ENCODE results near the gene SIN3A. TPM values are rescaled to one million over a fixed set of nuclear protein-coding genes. Genes with fewer than 3 reads are reported as not detected.
"Not testable (repeated sequence)": the region's sequence is repeated elsewhere in the genome, so short reads cannot be mapped to it uniquely, and the experiment has no call there.

SIN3A gene
- total RNA-seq, 1 experiment from 2014 or later = 68.5 TPM

DNA sequence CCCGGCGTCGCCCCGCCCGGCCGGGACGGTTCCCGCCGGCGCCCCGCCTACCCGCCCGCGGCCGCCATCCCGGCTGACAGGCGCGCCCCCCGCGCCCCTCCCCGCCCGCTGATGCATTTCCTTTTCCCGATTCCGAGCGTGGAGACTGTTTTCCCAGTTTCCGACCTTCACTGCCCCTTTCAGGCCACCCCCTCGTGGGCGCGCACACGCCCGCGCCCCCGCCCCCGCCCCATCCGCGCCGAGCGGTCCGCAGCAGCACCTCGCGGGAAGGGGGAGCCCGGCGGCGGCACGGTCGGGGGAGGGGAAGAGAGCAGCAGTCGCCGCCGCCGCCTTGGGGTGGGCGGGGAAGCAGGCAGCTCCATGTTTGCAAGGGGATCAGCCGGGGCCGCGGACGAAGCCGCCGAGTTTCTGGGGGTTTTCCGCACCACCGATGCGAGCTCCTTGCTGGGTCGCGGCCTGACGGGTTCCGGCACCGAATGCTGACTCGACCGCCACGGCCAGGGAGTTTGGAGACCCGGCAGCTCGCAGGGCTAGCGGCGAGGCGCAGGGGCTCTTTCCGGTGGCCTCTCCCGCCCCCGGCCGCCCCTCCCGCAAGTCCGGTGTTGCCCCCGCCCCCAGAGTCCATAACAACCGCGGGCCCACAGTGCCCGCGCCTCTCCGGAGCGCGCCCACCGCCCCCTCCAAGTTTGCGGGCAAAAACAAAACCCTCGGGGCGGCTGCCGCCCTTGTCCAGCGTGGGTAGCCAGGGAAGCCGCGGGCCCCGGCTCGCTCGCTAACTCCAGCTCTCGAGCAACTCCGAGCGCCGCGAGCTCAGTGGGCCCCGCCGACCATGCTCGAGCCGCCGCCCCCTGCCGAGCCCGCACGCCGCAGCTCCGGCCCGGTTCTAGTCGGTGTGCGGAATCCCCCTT lies 3.2 kb upstream of the SIN3A start:
- peak; percentile 28 to 70 for DNase-seq
- no peaks in the 10 kb centered on the region for H3K4me1 ChIP-seq
- no peaks in the 10 kb centered on the region for H3K27me3 ChIP-seq
- H3K9me3 ChIP-seq (replicated peaks) = no peaks in the 10 kb centered on the region
- H3K27ac ChIP-seq = peak overlapping the region; percentile 49
- H3K36me3 ChIP-seq = no peaks in the 10 kb centered on the region
- peak overlapping the region; percentile 77 for H3K4me3 ChIP-seq

DNA sequence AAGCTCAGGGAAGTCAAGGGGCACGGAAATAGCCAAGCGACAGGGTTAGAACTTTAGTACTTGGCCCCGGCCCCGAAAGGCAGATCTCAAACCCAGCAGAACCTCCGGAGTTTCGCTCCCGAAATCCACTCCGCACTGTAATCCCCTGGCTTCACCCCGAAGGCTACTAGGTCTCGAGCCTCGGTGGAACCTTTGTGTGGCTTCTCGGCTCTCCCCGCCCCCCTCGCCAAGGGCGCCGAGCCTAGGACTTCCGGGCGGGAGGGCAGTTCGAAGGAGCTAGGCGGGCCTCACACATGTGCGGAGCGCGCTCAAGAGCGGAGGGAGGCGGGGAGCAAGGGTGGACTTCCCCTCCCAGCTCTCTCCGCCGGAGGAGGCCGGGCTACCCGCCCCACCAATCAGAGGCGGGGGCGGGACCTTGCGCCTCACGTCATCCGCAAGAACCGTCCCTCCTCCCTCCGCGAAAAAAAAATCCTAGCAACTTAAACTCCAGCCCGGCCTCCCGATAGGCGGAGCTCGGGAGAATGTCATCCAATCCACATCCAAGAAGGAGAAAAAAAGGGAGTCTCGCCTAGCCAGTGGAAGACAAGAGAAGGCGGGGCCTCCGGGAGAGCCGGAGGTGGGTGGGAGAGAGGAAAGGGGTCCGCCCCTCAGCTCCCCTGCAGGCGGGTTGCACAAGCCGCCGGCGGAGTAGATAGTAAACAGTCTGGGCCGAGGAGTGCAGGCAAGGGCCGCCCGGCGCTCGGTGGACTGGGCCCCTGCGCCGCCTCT lies 2.4 kb upstream of the SIN3A start:
- peak overlapping the region; percentile 77 for H3K4me3 ChIP-seq
- H3K9me3 ChIP-seq (replicated peaks) = no peaks in the 10 kb centered on the region
- H3K27me3 ChIP-seq = no peaks in the 10 kb centered on the region
- H3K27ac ChIP-seq = peak overlapping the region; percentile 91
- H3K4me1 ChIP-seq = no peaks in the 10 kb centered on the region
- peak; percentile 98 to 99 for DNase-seq
- H3K36me3 ChIP-seq = no peaks in the 10 kb centered on the region

DNA sequence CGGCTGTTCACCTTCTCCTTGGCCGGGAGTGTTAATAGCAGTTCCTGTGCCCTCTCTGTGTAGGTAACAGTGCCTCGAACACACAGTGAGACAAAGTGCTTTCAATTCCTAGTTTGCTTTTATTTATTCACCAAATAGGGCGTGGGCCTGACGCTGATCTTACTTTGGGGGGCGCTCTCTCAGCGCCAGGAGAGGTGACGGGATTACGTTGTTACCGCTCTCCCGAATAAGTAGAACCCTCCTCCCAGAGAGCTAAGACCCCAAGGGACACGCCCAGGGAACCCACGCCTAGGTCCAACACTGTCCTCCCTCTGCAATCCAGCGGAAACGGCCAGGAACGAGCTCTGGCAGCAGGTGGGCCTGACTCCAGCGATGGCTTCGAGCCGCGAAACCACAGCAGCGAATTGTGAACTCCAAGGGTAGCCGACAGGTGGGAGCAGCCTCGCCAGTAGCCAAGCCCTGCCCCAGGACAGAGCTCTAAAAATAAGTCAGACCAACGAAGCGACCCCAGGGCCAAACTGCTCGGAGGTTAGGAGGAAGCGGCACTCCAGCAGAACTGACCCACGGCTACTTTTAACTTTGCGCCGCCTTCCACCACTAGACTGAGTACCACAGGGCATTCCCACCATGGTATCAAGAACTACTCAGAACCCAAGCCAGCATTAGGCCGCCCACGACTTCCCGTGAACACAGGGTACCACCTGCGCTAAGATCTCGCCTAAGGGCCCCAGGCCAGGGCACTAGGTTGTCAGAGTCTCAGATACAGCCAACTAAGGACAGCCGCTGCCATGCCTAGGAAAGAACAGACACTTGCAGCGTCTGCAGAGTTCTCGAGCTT lies 1.6 kb upstream of the SIN3A start:
- DNase-seq = peak; percentile 88 to 91
- peak overlapping the region; percentile 91 for H3K27ac ChIP-seq
- H3K9me3 ChIP-seq (replicated peaks) = no peaks in the 10 kb centered on the region
- H3K4me3 ChIP-seq = peak overlapping the region; percentile 77
- no peaks in the 10 kb centered on the region for H3K27me3 ChIP-seq
- H3K4me1 ChIP-seq = no peaks in the 10 kb centered on the region
- H3K36me3 ChIP-seq = no peaks in the 10 kb centered on the region

DNA sequence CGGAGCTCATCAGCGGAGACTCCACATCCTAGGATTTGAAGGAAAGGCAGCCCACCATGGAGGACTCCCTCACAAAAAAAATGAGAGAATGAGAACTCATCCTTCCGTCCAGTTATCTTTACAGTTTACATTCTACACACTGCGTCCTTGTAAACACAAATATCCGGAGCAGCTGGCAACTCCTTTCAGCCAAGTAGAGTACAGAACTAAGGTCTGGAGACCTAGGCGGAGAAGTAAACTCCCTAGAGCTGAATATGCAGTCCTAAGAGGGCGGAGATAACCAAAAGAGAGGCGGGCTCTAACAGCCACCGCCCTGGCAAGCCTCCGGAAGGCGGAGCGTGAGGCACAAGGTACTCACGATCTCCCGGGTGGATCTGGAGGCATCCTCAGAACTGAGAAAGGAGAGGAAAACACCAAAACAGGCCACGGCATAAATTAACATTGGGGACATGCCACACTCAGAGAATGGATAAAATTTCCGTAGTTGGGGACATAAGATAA lies 924 bp upstream of the SIN3A start:
- H3K27me3 ChIP-seq = no peaks in the 10 kb centered on the region
- peak overlapping the region; percentile 77 for H3K4me3 ChIP-seq
- H3K9me3 ChIP-seq (replicated peaks) = no peaks in the 10 kb centered on the region
- peak overlapping the region; percentile 91 for H3K27ac ChIP-seq
- no peaks in the 10 kb centered on the region for H3K36me3 ChIP-seq
- DNase-seq = peak; percentile 76 to 84
- H3K4me1 ChIP-seq = no peaks in the 10 kb centered on the region

DNA sequence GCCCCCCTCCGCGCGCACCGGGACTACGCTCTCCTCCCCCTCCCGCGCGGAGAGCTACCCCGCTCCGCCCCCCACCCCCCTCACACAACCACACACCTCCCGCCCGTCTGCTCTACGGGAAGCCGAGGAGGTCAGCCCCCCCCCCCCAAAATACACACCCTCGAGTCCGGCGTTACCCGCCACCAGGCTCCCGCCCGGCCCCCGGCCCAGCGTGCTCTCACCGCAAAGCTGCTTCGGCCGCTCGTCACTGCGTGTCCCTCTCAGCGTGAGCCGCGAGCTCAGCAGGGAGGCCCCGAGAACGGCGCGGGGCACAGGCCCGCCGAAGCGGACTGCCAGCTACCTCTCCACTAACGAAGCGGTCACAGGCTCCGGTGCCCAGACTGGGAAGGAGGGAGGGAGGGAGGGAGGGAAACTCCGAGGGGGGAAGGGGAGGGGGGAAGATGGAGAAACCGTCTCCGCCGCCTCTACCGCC lies 252 bp downstream of the SIN3A start:
- no peaks in the 10 kb centered on the region for H3K36me3 ChIP-seq
- peak overlapping the region; percentile 71 for H3K4me3 ChIP-seq
- H3K9me3 ChIP-seq (replicated peaks) = no peaks in the 10 kb centered on the region
- H3K4me1 ChIP-seq = no peaks in the 10 kb centered on the region
- DNase-seq = no peak
- no peaks in the 10 kb centered on the region for H3K27me3 ChIP-seq
- H3K27ac ChIP-seq = peak overlapping the region; percentile 71

DNA sequence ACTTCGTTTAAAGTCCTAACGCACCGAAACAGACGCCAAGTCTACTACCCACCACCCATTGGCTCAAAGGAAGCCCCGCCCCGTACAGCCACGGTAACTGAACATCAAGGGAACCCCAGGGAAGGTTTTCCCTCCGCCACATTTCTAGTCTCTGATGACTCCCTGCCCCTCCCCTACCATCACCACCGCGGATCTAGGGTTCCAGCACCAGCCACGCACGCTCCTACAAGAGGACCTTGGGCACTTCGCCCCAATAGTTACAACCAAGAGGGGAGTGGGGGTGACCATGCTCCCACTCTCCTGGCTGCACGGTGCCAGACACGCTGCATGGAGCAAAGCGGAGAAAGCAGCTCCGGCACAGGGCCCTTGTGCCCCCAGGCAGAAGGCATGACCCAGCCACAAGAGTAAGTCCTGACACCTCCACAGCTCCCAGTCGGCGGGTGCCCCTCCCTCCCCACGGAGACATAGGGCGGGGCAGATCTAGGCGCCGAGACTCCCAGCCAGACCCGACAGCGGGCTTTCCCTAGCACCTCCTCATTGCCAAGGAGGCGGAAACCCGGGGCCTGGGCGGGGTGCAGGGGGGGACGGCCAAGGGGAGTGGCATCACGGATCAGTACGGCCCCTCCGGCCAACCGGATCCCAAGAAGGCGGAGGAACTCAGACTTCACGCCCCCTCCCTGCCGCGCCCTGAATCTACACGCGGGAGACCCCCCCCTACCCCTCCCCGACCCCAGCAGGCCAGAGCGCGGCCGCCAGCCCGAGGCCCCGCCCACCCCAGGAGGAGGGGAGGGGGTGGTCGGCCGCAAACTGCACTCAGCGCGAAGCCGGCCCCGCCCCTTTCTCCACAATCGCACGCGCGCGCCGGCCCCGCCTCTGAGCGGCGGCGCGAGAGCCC lies 936 bp downstream of the SIN3A start:
- Histone ChIP-seq H3K36me3 (no peaks in the 10 kb centered on the region), H3K27ac (peak overlapping the region; percentile 23; the same call in 1 of the 2 replicates), H3K4me1 (no peaks in the 10 kb centered on the region), H3K9me3 (replicated peaks) (no peaks in the 10 kb centered on the region), H3K27me3 (no peaks in the 10 kb centered on the region), H3K4me3 (peak overlapping the region; percentile 71)
- DNase-seq = peak; percentile 98 to 99

DNA sequence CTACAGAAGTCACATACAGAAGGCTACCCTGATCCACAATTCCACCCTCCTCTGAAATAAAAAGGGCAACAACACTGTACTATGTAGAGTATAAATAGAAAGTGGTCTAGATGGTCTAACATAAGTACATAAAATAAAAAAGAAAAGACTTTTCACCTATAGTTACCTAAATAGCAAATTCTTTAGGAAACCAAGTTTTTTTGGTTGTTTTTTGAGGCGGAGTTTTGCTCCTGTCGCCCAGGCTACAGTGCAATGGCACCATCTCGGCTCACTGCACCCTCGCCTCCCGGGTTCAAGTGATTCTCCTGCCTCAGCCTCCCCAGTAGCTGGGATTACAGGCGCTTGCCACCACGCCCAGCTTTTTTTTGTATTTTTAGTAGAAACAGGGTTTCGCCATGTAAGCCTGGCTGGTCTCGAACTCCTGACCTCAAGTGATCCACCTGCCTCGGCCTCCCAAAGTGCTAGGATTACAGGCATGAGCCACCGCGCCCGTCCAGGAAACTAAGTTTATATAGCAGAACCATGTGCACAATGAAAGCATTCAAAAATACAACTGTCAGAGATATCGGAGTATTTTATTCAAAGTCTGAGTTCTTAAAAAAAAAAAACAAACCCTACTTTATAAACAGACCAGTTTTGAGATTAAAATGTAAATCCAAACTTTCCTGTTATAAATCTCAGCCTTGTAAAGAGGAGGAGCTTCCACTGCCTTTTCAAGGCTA lies 1.7 kb downstream of the SIN3A start:
- no peak for DNase-seq
- no peaks in the 10 kb centered on the region for H3K9me3 ChIP-seq (replicated peaks)
- H3K27ac ChIP-seq = no peak overlapping the region
- peak overlapping the region; percentile 71 for H3K4me3 ChIP-seq
- no peaks in the 10 kb centered on the region for H3K4me1 ChIP-seq
- H3K36me3 ChIP-seq = no peaks in the 10 kb centered on the region
- no peaks in the 10 kb centered on the region for H3K27me3 ChIP-seq

DNA sequence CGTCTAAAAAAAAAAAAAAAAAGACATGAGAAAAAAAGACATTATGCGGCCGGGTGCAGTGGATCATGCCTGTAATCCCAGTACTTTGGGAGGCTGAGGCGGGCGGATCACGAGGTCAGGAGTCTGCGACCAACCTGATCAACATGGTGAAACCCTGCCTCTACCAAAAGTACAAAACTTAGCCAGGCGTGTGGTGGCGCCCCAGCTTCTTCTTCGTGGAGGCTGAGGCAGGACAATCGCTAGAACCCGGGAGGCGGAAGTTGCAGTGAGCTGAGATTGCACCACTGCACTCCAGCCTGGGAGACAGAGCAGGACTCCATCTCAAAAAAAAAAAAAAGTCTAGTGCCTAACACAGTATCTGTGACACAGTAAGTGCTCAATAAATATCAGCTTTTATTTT lies 3.3 kb downstream of the SIN3A start:
- not testable (repeated sequence) for H3K27me3 ChIP-seq; H3K4me1 ChIP-seq; H3K4me3 ChIP-seq; H3K9me3 ChIP-seq (replicated peaks); H3K36me3 ChIP-seq; DNase-seq; H3K27ac ChIP-seq

DNA sequence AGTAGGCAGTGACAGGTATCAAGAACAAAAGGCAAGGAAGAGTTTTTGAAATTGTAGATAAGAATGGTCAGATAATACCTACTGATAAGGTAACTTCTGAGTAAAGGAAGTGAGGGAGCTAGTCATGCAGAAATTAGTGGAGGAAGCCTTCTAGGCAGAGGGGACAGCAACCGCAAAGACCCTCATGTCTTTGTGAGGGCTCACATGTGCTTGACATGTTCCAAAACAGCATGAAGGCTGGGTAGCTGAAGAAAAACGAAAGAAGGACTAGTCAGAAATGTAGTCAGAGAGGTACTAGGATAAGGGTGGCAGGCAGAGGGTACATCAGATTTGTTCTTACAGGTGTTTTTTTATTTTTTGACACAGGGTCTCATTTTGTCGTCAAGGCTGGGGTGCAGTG lies 5.3 kb downstream of the SIN3A start:
- Histone ChIP-seq H3K4me1 (no peaks in the 10 kb centered on the region), H3K4me3 (no peak overlapping the region), H3K36me3 (peaks cover 8% of the 10 kb centered on the region; the same call in 1 of the 2 replicates), H3K9me3 (replicated peaks) (no peaks in the 10 kb centered on the region), H3K27ac (no peak overlapping the region), H3K27me3 (no peaks in the 10 kb centered on the region)
- no peak for DNase-seq

DNA sequence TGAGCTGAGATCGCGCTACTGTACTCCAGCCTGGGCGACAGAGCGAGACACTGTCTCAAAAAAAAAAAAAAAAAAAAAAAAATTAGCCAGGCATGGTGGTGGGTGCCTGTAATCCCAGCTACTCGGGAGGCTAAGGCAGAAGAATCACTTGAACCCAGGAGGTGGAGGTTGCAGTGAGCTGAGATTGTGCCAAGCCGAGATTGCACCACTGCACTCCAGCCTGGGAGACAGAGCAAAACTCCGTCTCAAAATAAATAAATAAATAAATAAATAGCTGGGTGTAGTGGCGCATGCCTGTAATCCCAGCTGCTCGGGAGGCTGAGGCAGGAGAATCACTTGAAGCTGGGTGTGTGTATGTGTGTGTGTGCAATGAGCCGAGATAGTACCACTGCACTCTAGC lies 6.2 kb downstream of the SIN3A start:
- DNase-seq; H3K36me3 ChIP-seq; H3K27me3 ChIP-seq; H3K9me3 ChIP-seq (replicated peaks); H3K4me3 ChIP-seq; H3K4me1 ChIP-seq; H3K27ac ChIP-seq: not testable (repeated sequence)

DNA sequence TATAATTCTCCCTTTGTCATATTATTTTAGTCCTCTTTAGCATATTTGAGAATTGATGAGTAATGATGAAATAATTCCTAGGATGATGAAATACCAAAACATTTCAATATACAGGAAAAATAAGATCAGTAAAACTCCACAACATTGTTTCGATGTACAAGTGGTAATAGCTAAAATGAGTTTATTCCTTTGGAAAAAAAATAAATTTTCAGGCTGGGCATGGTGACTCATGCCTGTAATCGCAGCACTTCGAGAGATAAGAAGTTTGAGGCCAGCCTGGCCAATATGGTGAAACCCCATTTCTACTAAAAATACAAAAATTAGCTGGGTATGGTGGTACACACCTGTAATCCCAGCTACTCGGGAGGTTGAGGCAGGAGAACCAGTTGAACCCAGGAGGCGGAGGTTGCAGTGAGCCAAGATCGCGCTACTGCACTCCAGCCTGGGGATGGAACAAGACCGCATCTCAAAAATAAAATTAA lies 7.5 kb downstream of the SIN3A start:
- not testable (repeated sequence) for H3K27ac ChIP-seq; H3K27me3 ChIP-seq; H3K4me1 ChIP-seq; H3K4me3 ChIP-seq; H3K9me3 ChIP-seq (replicated peaks); DNase-seq
- H3K36me3 ChIP-seq = peaks cover 14% of the 10 kb centered on the region; the same call in 1 of the 2 replicates

DNA sequence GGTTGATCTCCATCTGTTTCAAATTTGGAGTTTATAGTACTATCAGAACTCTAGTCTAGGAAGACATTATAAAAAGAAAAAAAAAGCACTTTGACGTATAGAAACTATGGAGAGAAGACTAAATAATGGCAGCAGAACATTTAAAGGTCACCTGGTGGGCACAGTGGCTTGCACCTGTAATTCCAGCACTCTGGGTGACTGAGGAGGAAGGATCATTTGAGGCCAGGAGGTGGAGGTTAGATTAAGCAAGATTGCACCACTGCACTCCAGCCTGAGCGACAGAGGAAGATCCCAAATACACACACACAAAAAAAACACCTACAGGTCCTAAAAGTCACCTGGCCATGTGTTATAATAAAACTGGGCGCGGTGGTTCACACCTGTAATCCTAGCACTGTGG lies 13.8 kb downstream of the SIN3A start:
- DNase-seq = no peak
- no peaks in the 10 kb centered on the region for H3K27me3 ChIP-seq
- no peak overlapping the region for H3K4me3 ChIP-seq
- H3K27ac ChIP-seq = no peak overlapping the region
- peaks cover 24% of the 10 kb centered on the region for H3K36me3 ChIP-seq
- no peaks in the 10 kb centered on the region for H3K4me1 ChIP-seq
- no peaks in the 10 kb centered on the region for H3K9me3 ChIP-seq (replicated peaks)

DNA sequence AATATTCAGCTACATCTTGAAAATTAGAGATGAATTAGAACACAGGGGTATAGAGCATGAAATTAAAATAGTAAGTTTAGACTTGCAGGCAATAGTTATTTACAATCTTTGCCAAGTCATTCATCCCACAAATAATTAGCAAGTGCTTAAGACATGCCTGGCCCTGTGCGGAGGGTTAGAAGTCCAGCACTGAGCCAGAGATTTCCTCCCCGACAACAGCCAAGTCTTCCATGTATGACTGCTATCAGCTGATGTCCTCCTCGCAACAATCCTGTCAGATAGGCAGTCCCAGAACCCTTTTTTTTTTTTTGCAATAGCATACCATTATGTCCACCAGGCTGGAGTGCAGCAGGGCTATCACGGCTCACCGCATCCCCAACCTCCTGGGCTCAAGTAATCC lies 14.6 kb downstream of the SIN3A start:
- no peak for DNase-seq
- Histone ChIP-seq H3K27me3 (no peaks in the 10 kb centered on the region), H3K27ac (no peak overlapping the region), H3K4me1 (no peaks in the 10 kb centered on the region), H3K4me3 (no peak overlapping the region), H3K36me3 (peaks cover 25% of the 10 kb centered on the region), H3K9me3 (replicated peaks) (no peaks in the 10 kb centered on the region)
